GM19455 (cell line): ENCODE measurements around the gene AK1.

Experiments
- ATAC-seq: cut with Tn5 transposase; IDR thresholded peaks from one replicate; pipeline ENCODE4 v1.9.1; 2021; ENCODE audit not compliant: unreplicated experiment

AK1 gene

DNA sequence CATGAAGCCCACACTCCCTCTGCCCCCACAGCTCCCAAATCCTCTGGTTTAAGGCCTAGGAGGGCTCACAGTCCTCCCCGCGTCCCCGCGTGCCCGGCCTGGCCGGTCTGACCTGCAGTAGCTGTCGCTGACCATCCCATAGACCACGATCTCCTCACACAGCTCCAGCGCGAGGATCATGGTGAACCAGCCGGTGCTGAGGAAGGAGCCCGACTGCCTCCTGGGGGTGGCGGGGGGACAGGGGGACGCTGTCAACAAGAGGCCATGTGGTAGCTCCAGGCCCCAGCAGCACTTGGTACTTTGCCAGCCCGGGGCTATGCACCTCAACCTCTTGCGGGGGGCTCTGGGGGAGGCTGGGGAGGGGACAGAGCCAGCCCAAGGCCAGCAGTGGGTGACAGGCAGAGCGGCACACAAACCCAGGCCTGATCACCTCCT lies 32.4 kb upstream of the AK1 start:
- ATAC-seq, result no peak

DNA sequence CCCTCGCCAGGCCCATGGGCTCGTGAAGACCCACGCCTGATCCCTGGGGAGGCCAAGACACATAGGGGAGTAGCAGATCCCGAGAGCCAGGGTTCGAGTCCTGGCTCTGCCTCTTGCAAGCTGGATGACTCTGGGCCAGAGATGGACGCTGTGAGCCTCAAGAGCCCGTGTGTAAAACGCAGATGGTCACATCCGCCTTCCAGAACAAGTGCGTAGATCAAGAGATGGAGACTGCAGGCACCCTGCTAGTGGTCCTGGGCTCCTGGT lies 31.1 kb upstream of the AK1 start:
- no peak for ATAC-seq

DNA sequence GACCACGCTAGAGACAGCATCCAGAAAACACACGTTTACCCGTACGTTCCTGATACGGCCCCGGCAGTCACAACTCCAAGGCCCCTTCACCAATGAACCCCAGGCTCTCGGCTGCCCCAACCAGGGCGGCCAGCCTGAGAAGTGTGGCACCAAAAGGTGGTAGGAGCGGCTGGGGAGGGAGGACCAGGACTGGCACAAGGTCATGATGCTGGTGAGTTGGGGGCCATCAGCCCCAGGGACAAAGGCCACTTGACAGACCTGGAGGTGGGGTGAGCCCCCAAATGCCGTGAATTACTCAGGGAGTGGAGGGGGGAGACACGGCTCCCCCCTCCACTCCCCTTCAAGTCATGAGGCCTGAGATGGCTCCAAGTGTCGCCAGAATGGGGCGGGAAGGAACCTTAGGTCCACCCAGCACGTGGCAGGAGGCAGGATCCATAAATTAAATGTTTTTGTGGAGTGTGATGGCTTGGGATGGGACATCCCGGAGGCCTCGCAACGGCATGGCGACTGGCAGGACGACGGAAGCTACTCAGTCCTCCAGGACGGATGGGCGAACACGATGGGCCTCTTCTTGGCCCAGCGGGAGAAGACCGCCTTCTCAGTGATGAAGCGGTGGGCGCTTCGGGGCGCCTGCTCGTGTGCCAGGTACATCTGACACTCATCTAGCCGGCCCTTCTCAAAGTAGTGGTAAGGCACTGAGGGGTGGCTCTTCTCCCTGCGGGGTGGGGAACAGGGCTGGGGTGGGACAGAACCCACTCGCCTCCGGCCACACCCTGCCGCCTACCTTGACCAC lies 30.6 kb upstream of the AK1 start:
- no peak for ATAC-seq

DNA sequence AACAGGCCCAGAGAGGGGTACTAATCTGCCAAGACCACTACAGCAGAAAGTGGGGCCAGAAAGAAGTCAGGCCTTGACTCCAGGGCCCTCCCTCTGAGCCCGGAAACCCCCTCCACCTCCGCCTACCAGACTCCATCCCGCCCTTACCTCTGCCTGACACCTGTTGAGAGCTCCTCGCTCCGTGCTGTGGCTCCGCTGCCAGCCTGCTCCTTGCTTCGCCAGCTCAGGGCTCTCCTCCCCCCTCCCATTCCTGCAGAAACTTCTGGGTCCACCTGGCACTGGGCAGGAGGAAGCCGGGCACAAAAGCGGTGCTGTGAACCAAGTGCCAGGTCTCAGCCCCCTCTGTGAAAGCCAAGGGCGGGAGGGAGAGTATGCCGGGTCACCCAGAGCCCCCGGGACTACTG lies 28.3 kb upstream of the AK1 start:
- no peak for ATAC-seq

DNA sequence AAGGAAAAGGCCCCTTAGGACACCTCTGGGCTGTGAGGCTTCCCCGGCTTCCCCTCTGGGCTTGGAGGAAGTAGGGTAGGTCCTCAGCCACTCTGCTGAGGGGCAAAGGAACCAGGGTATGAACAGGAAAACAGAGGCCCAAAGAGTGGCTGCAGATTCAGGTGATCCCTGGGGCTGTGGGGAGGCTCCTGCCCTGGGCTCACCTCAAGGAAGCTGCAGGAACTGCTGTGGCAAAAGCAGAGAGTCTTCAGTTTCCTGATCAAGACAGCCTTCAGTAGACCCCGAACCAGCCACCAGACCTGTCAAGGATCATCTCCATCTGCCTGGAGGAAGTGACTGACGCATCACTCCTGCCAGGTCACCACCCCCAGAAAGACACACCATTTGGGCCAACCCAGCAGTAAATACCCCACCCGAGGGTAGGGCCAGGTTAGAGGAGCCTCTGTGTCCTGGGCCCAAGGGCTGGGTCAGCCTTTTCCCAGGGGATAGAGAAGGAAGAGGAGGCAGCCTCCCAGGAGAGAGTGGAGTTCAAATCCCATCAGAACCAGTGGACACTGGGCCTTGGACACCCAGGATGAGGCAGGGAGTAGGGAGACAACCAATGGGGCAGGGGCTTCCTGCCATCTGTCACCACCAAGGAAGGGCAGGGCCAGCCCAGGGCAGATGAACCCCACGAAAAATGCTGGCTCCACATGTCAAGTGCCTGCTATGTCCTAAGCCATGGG lies 27.7 kb upstream of the AK1 start:
- no peak for ATAC-seq

DNA sequence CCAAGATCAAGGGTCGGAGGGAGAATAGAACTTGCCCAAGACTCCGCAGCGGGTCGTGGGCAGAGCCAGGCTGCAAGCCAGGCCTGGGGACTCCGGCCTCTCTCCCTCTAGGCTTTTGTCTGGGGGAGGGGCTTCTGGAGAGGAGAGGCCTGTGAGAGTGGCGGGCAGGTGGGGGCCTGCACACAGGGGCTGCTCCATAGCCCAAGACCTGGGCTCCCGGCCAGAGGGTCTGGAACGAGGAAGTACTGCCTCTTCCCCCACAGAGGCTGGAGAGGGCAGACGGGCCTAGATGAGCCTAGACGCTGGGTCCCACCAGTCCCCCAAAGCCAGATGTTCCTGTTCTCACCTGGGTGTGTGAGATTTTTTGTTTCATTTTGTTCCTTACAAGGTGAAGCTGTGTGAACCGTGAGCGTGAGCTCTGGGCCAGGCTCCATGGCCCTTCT lies 27.1 kb upstream of the AK1 start:
- ATAC-seq, result no peak

DNA sequence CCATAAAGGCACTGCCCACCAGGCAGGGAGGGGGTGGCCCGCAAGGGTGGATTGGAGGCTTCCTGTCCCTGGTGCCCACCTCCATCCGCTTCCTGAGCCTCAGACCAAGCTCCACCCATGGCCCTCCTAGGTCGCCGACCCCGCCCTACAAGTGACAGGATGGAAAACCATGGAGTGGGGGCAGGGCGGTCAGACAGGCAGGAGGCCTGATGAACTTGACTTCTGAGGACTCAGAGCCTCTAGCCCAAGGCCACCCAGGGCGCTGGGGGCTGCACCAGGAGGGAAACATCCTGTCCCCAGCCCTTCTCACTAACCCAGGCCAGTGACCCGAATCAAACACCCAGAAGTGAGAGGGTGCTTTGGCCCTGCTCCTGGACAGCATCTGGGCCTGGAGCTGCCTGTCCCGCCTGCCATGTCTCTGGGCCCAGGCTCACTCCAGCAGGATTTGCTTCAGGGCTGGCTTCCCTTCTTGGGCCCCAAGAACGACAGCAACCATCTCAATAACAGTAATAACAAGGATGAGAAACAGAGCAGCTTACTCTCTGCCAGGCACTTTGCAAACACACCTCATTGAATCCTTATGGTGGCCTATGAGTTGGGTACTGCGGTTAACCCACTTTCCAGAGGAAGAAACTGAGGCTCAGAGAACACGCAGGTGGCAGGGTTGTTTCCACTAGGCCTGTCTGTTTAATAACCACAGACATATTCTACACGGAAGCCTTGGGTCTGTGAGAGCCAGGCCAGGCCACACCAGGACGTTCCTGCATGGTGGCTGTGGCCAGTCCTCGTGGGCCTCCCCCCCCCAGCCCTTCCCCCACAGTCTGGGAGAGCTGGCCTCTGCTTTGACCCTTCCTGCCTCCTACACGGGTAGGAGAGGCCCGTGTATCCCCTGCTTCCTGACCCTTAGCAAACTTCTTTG lies 26.3 kb upstream of the AK1 start:
- no peak for ATAC-seq

DNA sequence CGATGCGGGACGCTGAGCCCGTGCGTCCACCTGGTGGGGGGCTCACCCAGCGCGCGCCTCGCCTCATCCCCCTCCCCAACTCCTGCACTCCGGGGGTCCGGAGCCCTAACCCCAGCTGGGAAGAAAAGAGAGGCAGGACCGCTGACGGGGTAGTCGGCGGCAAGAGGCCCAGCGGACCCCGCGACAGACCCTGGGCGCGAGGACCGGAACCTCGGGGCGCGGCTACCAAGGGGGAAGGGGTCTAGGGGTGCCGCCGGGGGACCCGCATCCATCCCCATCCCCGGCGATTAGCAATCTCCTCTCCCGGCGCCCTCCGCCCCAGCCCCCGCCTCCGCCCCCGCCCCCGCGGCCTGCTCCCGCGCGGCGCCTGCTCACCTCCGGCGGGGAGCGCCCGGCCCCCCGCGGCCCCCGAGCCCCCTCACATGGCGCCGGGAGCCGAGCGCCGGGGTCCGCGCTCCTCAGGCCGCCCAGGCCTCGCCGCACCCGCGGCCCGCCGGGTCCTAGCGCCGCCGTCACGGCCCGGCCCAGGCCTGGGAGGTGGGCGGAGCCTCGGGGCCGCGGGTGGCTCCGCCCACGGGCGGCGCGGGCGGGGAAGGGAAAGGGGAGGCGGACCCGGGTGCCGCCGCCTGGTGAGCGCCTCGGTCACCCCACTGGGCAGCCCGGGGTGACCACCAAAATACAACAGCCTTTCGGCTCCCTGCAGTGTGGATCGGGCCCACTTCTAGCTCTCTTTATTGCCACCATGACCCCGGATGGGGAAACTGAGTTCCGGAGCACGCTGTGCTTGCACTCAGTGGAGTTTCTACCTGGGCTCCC lies 21.9 kb upstream of the AK1 start, which contains the start of gene ST6GALNAC6:
Gene ST6GALNAC6 (minus strand): TSS at position 476 of the 816 bp plus-strand sequence. CDS start 1,622 bp downstream, outside the sequence.
- peak; percentile 46 for ATAC-seq

DNA sequence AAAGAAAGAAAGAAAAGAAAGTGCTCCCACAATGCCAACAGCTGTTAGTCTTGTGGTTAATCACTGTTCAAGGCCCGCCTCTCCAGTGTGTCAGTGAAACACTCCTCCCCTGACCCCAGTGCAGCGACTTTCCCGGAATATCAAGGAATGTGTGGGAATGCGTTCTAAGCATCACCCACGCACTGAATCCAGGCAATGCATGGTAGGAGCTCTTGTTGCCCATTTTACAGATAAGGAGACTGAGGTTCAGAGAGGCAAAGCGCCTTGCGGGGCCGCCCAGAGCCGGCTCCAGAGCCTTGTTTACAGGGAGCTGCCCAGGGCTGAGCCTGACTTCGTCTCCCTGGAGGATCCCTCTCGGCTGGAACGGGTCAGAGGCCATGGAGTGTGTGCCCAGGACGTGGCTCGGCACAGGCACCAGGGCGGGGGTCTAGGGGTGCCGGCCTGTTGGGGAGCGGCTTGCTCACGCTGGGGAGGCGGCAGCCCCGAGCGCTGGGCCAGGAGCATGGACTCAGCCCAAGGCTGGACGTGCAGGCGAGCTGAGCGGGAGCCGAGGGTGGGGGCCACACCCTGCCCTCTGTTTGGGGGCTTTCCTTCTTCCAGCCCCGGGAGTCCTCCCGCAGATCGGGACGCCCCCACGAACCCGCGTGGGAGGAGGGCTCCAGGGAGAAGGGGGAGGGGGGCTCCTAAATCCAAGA lies 21.1 kb upstream of the AK1 start:
- ATAC-seq, result no peak

DNA sequence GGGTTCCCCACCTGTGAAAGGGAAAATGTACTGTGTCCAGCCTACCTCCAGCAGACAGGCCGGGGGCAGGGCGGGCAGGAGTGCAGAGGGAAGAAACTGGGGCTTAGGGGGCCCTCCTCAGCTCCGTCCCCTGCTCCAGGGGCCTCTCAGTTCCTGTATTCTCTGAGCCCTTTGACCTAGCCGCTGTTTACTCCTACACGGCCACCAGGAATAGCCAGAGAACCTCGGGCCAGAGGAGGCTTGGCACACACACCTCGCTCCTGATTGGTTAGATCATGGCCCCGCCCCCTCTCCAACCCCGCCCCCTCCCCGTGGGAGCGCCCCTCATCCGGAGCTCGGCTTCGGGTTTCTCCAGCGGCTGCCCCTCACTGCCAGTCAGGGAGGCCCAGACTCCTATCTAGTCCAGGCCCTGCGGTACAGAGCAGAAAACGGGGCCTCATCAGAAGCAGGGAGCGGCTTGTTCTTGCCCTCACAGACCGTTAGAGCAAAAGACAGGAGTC lies 19.8 kb upstream of the AK1 start:
- no peak for ATAC-seq

DNA sequence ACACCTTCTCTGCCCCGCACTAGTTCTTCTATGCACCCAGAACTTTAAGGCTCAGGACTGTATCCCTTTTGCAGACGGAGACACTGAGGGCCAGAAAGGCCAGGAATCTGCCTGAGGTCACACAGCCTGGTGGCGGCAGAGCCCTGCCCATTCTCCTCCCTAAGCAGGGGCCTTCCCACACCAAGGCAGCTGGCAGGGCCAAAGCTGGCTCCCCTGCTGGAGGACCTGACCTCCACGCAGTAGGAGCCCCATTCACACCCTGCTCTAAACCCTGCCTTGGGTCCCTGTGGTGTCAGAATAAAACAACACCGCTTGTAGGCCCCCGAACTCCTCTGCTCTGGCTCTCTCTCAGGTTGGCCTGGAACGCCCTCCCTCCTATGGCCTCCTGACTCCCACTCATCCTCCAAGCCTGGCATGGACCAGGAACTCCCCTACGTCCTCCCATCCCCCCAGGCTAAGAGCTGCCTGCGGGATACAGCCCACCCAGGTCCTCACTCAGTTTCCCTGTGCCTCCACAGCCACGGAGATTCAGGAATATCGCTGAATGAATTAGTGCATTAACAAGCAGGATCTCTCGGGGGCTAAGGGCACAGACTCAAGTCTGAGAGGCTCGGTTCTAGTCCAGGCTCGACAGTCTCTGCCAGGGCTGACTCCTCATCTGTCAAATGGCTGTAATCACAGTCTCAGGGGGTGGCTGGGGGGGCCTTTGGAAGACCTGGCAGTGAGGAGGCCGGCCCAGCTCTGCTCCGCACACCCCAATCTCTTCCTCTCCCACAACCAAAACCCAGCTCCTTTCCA lies 19.1 kb upstream of the AK1 start:
- no peak for ATAC-seq

DNA sequence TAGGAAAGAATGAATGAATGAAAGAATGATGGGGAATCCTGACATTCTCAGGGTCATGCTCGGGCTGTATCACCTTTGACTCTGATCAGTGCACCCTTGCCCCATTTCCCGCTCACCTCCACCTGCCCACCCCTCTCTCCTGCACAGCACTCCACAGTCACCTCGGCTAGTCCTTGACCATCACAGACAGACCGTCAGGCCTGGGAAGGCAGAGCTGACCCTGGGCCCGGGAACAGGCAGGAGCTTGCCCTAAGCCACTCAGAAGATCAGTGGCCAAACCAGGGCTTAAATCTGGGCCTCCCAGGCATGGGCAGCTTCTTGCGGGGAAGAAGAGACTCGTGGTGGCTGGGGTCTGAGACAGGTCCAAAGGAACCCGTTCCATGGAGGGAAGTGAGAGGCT lies 18.3 kb upstream of the AK1 start:
- ATAC-seq, result no peak

DNA sequence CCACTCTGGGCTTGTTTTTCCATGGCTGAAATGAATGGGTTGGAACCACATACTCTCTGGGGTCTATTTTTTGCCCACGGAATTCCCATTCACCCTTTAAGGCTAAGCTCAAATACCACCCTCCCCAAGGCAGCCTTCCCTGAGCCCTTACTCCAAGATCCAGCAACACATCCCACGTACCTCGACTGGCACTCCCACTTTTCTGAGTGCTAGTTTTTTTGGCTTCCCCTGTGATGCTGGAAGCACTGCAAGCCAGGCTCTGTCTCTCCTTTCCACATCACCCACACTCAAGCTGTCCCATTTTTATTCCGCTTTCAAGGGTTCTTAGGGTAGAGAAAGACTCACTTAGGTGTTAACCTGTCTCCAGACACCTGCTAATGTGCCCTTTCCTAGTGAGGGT lies 15.9 kb upstream of the AK1 start:
- ATAC-seq, result no peak

DNA sequence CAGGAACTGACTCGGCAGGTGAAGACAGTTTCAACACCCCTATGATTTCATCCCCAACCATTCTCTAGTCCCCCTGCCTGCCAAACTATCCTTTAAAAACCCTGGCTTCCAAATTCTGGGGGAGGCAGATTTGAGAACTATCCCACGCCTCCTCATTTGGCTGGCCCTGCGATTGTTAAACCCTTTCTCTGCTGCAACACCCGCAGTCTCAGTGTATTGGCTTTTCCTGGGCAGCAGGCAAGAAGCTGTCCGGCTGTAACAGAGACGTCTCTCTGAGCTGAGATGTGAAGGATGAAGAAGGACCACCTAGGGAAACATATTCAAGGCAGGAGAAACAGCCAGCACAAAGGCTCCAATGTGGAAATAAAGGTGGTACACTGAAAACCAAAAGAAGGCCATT lies 15.4 kb upstream of the AK1 start:
- no peak for ATAC-seq

DNA sequence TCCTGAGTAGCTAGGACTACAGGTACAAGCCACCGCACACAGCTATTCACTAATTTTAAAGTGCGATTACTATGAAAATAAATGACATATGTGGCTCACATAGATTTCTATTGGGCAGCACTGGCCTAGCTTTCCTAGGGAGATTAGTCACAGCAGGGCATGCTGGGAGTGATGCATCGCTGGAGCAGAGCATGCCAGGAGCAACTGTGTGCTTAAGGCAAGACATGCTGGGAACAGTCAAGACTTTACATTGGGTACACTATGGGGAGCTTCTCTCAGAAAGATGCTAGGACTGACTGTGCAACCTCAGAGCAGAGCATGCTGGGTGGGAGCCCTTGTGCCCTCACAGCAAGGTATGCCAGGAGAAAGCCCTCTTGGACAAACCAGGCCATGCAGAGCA lies 12.6 kb upstream of the AK1 start:
- ATAC-seq, result no peak

DNA sequence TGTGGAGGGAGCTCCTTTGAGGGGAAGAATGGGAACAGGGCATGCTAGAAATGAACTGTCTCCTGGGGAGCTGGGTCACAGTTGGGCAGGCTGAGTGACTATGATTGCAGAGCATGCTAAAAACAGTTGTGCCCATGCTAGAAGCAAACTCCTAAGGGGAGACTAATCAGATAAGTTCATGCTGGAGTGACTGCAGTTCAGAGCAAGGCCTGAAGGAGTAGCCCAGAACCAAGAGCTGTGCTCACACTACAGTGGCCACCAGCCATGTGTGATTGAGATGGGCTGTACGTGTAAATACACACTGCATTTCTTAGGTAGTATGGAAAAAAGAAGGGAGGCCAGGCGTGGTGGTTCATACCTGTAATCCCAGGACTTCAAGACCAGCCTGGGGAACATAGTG lies 10.3 kb upstream of the AK1 start:
- no peak for ATAC-seq

DNA sequence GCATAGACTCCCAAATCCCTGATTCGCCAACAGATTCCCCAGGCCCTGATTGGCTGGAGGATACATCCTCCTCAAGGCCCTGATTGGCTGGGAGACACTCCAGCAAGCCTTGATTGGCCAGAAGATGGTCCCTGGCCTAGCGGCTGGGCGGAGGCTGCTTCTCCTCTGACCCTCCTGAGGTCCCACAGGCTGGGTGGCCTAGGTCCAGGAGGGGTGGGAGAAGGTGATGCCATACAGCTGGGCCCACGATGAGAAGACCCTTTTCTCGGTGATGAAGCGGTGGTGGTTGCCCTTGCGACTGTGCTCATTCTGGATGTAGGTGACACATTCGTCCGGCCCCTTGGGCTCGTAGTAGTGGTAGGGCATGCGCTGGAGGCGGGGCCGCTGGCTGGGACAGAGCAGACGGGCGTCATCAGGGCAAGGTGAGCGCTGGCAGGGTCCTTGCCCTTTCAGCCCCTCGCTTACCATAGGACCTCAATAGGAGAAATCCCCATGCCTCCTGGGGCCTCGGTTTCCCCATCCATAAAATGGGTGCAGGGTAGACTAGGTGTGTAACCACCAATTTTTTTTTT lies 9.0 kb upstream of the AK1 start:
- ATAC-seq, result no peak

DNA sequence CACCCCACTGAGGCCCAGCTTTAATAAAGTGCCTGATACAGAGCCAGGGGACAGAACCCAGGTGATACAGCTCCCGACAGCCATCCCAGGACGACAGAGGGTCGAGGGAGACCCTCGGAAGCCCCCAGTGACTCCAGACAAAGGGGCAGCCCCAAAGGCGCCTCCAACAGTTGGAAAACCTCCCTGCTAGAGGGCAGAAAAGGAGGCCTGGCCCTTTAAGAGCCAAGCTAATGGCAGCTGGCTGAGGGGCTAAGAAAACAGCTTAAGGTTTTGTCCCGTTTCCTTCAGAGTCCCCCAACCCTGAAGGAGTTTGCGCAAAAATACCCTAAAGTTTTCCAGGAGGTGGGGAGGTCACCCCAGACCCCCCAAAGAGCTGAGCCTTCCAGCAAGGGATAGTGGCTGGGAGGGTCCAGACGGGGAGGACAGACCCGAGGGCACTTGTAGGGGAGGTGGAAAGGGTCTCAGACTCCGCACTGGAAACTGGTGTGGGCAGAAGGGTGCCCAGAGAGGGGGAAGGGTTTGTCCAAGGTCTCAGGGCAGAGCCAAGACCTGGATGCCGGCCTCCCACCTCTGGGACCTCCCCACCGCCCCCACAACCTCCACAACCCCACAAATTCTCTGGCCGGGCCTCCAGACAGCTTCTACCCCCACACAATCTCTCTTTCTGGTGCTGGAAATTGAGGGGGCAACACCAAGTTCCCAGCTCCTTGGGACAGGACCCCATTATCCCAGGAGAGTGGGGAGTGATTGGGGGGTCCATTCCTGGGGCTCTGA lies 8.2 kb upstream of the AK1 start:
- ATAC-seq, result no peak
